ENCODE measurements around the gene GSG1.
"Not testable (repeated sequence)": the region's sequence is repeated elsewhere in the genome, so short reads cannot be mapped to it uniquely, and the experiment has no call there.

Gene GSG1

DNA sequence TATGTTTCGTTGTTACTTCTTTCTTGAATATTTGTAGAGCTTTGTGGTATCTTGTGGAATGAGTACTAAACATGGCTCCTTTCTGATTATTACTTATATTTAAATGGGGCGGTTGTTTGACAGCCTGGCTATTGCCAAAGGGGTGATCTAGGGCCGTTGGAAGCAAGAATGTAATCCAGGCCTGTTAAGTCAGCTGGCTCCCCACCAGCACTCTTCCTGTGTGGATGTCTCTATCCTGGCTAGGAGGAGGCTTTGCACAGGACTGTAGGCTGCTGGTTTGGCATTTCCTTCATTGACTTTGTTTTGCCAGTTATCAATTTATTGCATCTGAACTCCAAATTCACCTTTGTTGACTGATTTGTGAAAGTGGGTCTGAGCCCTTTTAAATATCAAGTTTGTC, 53.7 kb downstream of the GSG1 start:
- DNase-seq, result no peak

DNA sequence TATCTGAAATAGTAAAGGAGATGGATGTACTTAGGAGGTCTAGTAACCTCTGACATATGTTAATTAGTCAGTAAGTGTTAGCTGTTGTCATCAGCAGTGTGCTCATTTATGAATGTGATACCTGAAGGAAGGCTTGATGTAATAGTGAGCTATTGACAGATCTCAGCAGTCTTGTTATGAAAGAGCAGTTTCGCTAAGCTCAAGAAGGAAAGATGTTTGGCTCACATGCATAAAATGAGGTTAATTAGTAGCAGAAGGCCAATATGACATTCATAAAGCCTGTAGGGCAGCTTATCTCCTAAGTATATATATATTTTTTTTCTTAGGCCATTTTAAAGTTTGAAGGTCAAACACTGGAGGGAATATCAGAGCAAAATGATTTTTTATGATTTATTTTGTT, 56.5 kb downstream of the GSG1 start:
- DNase-seq, result no peak

DNA sequence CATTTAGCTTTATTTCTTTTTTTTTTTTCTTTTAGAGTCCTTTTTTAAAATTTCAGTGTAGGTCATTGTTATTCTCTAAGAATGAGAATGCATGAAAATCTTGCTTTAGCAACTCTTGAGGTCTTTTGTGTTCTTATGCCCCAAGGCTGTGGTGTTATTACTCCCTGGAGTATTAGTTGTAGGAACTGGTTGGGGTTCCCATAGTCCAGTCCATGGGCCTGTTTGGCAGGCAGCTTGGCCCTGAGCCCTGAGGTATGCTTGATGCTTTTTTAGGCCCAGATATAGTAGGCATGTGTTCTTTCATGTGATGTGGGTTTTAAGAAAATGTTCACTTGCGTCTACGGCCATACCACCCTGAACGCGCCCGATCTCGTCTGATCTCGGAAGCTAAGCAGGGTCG, 57.7 kb downstream of the GSG1 start:
- DNase-seq, result no peak

DNA sequence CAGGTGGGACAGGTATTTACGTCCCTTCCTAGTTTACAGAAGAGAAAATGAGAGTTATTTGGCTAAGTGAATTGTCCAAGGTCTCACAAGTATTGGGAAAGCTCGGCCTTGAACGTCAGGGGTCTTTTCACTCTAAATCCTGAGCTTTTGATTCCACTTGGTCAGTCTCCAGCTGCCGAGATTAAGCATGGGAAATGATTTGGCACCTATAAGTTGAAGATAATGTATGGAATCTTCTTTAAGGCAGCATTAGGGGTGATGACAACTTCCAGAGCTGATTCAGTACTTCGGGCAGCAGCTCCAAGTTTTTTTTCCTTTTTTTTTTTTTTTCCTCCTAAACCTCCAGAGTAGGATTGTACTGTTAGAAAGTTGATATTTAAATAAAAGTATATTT, 58.6 kb downstream of the GSG1 start:
- DNase-seq, result no peak

DNA sequence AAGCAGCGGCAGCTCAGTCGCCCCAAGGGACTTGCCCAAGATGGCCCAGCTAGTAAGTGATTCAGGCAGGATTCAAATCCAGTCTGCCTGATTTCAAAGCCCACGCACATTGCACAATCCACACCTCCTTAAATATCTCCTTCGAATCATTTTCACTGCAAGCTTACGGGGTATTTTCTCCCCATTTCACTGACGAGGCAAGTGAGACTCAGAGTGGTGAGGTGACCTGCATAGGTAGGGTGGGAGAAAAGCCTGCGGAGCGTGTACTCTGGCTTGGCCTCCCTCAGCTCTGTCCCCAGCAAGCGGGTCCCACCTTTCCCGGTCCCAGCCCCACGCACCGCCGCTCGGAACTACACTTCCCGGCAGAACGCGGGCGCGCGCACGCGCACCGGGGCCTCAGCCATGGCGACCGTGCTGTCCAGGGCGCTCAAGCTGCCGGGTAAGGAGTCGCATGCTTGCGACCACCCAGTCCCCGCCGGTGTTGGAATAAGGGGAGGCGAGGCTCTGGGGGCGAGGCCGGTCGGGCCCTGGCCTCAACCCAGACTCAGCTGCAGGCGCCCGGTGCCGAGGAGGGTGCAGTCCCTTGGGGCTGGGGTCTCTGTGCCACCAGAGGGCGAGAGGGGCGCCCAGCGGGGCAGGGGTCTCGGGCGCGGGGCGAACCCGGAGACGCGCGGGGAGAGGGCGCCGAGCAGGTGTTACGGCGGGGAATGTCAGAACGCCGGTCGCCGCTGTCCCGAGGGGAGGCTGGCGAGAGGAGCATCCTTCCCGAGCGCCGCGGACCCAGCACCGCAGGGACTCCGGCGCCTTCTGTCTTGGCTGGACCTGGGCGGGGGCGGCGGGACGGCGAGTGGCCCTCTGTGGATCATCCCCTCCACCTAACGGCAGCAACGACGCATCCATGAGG, 59.2 kb downstream of the GSG1 start, which contains the start of gene FAM234B:
FAM234B (plus strand) TSS at position 380 of the 904 bp plus-strand sequence; CDS start at position 403, 23 bp downstream.
- DNase-seq, result peak; percentile 57

DNA sequence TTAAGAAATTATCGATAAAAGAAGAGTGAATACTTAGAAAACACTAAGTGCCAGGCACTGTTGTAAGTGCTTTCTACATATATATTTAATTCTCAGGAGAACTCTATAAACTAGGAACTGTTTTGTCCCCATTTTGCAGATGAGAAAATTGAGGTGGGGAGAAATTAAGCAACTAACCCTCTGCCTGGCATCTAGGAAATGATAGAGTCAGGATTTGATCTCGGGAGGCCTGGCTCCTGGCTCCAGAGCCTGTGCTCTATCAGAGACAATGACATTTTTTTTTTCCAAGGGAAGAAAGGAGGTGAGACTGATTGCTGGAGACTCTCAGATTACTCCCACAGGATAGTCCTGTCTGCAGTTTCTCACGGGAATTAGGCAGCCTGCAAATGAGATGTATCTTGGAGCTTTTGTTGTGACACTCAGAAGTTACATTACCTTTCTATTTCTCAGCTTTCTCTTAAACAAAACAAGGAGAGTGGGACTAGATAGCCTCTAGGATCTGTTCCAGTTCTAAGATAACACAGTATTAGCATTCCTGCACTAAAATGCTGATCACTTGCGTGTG, 60.7 kb downstream of the GSG1 start:
- DNase-seq, result no peak

DNA sequence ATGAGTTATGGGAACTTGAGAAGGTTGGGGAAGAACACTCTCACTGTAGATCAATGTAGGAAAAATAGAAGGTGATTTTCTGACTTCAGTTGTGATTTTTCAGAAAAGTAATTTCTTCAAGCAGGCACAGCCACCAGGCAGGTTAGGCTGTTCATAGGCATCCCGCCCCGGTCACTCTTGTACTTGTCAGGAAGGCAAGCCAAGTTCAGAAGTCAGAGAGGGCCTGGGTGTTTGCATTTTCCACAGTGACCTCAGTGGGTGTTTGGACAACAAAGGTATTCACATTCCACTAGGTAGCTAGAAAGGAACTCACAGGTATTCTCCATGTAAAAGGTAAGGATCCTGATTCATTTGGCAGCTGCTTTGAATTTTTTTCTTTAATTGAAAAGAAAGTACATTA, 62.2 kb downstream of the GSG1 start:
- DNase-seq, result no peak

DNA sequence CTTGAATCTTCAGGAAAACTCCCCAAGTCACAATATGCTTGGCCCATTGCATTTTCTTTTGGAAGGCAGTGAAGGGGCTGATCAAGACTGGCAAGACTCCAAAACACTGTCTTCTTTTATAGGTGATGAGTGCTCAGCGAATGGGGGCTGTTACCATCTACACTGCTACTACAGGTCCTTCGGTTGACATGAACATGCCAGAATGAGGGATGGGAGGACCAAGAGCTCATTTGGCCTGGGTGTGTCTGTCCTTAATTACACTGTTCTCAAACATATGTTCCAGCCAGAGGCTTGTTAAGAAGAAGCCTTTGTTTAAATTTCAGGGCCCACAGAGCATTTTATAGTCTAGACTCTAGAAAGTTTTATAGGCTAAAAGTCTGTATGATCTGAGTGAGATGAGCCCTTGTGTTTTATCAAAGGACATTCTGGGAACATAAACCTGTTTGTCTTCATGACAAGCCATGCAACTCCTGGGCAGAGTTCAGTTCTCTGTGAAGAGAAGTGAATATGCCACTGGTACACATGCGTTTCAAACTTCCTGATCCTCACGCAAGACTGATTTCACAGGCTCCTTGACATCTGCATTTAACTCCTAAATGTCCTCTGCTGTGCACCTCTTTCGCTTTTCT, 64.0 kb downstream of the GSG1 start:
- no peak for DNase-seq

DNA sequence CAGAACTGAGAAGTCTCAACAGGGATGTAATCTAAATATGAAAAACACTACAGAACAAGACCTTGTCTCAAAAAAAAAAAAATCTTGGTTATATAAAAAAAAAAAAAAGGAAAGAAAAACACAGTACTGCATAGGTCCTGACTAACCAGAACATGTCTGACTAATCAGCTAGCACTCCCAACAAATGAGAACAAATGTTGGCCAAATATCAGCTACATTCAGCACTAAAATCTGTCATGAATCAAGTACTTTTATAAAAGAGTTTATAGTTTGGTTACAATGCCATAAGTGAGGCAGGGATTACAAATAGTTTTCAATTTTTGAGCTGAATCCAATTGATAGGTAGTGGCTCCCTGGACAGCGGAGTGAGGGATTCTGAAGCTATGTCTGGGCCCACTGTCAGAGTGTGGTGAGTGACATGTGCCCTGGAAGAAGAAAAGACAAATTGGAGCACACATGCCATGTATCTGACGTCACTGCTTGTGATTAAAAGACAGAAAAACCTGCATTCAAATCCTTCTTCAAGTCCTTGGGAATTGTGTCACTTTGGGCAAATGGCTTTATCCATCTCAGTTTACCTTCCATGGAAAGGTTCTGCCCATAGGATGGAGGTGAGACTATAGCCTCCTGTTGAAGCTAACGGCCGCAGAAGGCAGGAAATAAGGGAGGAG, 64.8 kb downstream of the GSG1 start:
- no peak for DNase-seq

DNA sequence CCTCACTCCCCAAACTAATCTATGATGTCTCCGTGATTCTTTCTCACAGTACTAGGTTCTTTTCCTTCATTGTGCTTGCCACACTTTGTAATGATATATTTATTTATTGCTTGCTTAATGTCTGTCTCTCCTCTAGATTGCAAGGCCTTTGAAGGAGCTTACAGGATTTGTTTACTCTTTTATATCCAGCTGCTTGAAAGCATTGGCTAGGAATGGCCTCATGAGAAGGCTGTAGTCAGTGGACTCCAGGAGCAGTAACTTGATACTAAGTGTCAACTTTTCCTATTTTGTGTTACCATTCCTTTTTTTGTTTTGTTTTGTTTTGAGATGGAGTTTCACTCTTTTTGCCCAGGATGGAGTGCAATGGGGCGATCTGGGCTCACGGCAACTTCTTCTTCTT, 66.6 kb downstream of the GSG1 start:
- DNase-seq, result no peak

DNA sequence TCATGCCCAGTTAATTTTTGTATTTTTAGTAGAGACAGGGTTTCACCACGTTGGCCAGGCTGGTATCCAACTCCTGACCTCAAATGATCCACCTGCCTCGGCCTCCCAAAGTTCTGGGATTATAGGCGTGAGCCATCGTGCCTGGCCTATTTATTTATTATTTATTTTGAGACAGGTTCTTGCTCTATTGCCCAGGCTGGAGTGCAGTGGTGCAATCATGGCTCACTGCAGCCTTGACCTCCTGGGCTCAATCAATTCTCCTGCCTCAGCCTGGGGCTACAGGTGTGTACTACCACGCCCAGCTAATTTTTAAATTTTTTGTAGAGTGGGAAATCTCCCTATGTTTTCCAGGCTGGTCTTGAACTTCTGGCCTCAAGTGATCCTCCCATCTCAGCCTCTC, 68.1 kb downstream of the GSG1 start:
- DNase-seq, result not testable (repeated sequence)
